NCI-H2171 (cell line): ENCODE measurements around the gene CEP112.
A peak's percentile ranks its signal among the peaks of the same experiment; 100 is the strongest.

Experiments
- DNase-seq: peaks from one replicate; lab custom pipeline; 2025; lab: John Stamatoyannopoulos, UW

CEP112 gene

DNA sequence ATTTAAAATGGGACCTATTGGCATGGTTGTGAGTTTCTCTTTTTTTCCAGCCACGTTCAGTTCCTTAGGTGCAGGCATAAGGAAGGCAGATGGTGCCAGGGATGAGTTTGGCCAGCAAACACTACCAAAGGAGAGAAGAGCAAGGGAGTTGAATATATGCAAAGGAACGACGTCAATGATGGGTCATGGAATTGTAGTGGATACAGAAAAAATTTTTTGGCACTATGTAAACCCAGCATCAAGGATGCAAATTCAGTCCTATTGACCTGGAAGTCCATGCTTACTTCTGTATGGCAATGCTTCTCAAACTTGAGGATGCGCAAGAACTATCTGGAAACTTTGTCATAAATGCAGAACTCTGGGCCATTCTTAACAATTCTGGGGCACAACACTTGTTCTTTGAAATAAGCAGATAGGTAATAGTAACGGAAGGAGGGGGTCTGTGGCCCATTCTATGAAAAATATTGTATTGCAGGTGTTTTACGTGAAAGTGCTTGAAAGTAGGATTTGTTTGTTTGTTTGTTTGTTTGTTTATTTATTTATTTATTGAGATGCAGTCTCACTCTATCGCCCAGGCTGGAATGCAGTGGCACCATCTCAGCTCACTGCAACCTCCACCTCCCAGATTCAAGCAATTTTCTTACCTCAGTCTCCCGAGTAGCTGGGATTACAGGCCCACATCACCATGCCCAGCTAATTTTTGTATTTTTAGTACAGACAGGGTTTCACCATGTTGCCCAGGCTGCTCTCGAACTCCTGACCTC lies 19.3 kb upstream of the CEP112 start:
- DNase-seq = no peak

DNA sequence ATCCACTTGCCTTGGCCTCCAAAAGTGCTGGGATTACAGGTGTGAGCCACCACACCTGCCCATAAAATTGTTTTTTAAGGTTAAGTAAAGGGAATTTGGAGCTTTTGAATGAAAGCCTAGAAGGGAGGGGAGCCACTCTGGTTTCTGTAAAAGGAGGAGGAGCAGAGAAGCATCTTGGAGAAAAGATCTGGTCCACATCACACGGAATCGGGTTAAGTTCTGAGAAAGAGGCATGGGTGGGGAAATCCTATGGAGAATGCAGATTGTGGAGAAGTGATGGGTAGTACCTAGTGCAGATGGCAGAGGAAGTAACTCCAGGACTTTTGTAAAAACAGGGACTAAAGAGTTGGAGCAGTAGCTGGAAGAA lies 18.3 kb upstream of the CEP112 start:
- DNase-seq = no peak

DNA sequence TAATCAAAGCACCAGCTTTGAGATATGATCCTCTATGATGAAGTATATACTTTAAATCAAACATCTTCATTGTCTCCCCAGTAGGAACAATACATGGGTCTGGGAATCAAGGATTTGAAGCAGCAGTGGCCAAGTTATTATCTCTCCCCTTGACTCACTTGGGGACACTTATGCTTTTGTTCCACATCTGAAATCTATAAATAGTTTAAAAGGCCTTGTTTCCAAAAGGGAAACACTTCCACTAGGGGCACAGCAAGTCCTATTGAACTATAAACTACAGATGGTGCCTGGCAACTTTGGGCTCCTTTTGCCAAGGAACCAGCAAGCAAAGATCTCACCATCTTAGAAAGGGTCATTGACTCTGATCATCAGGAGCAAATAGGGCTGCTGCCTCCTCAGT lies 16.0 kb upstream of the CEP112 start:
- DNase-seq = no peak

DNA sequence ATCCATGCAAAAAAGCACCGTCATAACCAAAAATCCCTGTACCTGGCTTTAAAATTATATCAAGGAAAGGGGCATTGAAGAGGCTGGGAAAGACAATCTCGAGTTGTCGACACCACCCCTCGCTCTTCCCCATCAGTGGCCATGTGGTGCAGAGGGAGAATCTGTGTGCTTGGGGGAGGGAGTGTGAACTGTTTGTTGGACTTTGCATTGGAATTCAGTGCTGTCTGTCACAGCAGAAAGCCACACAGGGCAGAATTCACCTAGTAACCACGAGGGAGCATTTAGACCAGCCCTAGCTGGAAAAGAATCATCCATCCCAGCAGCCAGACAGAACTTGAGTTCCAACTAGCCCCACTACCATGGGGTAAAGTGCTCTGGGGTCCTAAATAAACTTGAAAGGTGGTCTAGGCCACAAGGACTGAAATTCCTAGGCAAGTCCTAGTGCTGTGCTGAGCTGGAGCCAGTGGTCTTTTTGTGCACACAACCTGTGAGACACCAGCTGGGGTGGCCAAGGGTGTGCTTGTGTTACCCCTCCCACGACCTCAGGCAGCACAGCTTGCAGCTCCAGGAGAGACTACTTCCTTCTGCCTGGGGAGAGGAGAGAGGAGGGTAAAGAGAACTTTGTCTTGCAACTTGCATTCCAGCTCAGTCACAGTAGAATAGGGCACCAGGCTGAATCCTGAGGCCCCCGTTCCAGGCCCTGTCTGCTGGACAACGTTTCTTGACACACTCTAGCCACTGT lies 11.5 kb upstream of the CEP112 start:
- no peak for DNase-seq

DNA sequence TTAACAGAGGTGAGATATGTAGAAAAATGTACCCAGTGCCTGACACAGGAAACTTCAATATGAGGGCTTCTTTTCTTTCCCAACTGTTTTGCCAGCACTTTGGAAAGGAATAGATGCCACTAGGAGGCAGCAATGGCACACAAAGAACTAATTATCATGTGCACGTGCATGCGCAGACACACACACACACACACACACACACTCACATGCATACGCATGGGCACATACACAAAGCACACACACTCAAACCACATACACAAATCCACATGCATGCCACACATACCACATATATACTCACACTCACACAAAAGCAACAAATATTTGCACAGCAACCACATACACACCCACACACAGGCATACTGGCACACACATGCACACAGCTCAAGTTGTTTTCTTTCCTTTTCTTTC lies 8.8 kb upstream of the CEP112 start:
- DNase-seq = no peak

DNA sequence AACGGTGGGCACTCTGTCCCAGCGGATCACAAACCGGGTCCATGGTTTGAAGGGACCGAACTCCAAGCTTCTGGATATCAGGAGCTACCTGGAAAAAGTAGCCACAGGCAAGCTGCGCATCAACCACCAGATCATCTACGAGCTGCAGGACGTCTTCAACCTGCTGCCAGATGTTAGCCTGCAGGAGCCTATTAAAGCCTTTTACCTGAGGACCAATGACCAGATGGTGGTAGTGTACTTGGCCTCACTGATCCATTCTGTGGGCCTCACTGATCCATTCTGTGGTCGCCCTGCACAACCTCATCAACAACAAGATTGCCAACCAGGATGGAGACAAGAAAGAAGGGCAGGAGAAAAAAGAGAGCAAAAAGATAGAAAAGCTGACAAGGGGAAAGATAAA lies 6.3 kb upstream of the CEP112 start:
- no peak for DNase-seq

DNA sequence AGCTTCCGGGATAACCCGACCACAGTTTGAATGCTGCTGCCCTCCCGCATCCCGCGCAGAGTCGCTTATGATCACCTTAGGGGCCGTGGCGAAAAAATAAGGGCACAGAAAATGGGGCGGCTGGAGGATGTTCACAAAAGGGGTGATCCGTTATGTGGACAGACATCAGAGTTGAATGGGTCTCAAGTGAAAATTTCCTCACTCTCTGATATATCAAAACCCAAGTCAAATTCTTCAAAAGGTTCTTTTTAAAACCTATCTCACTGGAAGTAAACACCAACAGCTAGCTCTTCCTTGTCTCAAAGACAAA lies 400 bp upstream of the CEP112 start:
- DNase-seq = no peak

DNA sequence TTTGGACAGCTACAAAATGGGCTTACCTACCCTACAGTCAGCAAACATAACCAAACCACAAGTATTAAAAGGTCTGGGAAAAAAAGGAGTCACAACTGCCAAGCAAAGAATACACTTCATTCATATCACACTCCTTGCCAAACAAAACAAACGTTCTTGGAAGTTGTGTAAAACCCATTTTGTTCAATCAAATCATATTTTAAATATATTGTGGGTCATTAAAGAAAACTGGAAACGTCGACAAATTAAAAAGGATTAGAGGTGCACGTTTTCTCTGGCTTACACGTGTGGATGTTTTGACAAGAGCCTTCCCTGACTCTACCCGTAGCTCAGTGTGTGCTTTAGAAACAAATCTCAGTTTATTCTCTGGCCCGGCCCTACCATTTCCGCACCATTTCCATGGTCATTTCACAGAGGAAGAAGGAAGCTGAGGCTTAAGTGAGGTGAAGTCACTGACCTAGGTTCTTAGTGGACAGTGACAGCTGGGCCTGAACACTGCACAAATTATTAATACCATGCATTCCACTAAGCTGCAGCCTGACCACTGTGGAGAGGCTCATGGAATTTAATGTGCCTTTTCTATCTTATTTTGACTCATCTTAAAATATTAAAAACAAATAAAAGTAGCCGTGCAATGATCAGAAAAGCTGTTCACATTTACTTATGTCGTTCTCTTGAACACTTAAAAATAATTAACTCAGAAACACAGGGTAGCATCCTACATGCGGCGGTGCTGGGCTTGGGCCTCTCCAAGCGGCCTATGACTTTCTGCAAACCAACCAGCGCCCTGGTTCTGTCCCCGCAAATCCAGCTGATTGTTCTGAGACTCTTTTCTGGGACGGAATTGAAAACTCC lies 968 bp downstream of the CEP112 start:
- no peak for DNase-seq

DNA sequence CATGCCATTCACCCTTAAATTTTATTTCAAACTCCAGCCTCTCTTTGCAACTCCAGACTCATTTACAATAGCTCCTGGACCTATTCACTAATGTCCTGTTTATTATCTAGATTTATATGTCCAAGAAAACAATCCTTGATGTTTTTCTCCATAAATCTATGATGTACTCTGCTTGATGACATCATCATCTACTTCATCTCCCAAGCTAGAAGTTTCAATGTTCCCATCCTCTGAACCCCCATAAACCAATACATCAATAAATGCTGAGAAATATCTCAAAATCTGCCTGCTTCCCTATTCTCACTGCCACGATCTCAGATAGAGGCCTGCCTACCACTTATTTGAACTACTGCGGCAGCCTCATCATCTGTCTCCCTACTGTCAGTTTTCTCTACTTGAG lies 4.2 kb downstream of the CEP112 start:
- DNase-seq = no peak

DNA sequence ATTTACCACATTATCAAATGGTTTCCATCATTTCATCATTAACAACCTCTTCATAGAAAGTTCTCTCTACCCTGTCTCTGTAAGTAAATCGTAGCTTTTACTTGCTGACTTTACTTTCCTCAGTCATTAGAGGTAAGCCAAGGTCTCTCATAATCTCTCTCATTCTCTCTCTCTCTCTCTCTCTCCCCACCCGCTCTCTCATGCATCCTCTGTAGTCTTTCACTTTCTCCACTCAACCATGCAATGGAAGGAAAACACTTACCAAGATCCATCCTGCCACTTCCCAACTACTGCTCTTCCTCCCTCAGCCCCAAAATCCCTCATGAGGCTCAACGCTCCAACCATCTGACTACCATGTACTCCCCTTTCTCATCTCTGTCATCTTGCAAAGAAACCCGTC lies 6.1 kb downstream of the CEP112 start:
- no peak for DNase-seq

DNA sequence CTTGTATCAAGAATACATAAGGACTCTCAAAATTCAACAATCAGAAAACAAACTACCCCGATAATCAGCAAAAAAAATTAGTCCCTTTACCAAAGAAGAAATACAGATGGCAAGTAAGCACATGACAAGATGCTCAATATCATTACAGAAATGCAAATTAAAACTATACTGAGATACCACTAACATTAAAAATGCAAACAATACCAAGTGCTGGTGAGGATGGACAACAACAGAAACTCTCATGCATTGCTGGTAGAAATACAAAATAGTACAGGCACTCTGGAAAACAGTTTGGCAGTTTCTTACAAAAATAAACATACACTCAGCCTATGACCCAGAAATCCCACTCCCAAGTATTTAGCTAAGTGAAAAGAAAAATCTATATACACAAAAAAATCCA lies 7.5 kb downstream of the CEP112 start:
- DNase-seq = no peak

DNA sequence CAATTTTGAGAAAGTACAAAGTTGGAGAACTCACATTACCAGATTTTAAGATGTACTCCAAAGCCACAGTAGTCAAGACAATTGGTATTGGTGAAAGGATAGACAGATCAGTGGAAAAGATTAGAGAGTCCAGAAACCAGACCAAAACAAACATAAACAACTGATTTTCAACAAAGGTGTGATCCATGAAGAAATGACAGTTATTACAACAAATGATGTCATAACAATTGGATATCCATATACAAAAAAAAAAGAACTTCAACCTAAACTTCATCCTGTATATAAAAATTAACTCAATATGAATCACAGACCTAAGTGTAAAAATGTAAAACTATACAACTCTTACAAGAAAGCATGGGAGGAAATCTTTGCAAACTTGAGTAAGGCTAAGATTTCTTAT lies 8.4 kb downstream of the CEP112 start:
- no peak for DNase-seq

DNA sequence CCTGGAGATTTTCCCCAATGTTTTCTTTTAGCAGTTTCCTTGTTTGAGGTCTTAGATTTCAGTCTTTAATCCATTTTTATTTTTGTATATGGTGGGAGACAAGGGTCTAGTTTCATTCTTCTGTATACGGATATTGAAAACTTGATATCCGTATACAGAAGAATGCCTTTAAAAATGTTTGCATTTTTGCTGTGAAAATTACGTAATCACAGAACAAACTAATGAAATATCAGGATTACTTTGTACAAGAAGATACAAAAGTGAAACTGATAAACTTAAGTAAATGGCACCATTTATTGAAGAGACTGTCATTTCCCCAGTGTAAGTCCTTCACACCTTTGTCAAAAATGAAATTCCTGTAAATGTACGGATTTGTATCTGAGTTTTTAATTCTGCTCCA lies 13.3 kb downstream of the CEP112 start:
- DNase-seq = no peak

DNA sequence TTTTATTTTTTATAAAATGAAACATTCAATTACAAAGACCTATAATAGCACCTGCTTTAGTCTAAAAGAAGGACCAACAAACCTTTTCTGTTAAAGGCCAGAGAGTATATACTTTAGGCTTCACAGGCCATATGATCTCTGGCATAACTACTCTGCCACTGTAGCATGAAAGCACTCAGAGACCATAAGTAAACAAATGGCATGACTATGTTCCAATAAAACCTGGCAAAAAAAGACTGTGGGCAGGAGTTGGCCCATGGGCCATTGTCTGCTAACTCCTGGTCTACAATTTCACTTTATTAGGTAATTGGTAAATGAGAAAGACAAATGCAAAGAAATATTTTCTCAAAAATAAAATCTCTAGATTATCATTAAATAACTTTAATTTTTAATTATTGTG lies 14.9 kb downstream of the CEP112 start:
- DNase-seq = no peak

DNA sequence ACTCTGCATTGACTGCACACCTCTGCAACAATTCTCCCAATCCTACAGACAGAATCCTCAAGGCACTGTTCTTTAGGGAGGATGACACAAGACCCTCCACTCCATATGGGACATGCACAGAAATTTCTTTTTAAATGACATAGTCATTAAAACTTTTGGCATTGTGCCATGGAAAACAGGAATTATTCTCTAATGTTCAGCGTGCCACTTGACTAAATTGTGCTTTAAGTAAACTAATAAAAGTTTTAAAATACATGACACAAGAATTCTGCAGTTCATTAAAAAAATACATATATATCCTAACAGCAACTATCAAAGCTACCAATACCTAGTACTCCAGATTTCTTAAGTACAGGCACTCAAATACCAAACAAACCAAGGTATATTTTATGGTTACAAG lies 16.0 kb downstream of the CEP112 start:
- DNase-seq = no peak

DNA sequence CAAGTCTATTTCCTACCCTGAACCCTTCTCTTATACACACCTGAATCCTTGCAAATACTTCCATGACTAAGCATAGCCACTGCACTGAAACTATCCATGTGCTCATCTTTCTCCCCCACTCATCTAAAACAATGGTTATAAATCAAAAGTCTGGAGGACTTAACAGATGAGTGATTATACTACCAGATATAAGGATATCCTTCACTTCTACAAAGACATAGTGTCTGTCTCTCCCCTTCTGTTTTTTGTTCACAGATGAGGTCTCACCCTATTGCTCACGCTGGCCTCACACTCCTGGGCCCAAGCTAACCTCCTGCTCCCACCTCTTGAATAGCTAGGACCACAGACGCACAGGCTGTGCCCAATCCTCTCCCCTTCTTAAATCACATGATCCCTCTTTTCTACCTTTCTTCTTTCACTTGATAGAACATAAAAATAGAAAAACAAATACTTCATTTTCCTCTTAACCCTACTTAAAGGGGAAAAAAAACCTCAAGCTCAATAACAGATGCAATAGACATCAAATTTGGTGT lies 19.2 kb downstream of the CEP112 start:
- DNase-seq = no peak

DNA sequence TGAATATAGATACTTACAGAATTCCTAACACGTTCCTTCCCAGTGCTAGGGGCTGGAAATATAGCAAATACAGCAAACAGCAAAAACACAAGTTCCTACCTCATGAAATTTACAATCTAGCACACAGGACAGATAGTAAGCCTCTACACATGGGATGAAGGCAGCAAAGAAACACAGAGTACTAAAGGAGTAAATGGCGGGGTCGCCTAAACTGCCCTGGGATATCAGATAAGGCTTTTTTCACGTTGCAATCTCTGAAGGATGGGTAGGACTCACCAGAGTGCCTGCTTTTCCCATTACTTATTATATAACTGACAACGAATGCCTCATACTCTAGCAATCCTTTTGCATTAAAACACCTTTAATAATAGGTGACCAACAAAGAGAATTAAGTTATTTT lies 19.8 kb downstream of the CEP112 start:
- DNase-seq = no peak

DNA sequence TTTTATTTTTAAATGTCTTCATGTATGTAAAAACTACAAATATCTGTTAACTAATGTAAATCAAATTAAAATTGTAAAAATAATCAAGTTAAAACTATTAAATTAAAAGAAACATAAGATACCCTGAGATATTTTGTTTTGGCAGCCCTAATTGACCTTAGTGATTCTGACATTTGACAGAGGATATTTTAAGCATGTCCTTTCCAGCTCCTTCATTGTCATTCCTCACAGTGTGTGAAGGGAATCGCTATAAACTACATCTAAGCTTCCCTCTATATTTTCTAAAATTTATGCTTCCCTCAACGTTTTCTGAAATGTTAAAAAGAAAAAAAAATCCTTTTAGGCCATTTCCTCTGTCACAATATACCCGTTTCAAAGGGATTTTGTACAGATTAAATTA lies 20.2 kb downstream of the CEP112 start:
- no peak for DNase-seq

DNA sequence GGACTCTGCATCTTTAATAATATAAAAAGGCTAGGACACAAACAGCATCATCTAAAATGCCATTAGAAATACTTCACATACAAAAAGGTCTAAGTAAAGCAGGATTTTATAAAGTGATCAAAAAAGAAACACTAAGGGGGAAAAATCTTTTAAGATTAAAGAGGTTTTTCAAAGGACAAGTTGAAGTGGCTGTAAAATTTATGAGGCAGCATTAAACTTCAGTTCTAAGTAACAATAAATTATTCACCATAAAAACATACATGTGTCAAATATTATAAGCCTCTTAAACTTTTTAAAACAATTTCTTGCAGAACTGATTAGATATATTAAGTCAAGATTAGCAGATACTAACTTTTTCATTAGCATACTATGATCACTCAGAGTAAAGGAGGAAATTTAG lies 20.8 kb downstream of the CEP112 start:
- no peak for DNase-seq

DNA sequence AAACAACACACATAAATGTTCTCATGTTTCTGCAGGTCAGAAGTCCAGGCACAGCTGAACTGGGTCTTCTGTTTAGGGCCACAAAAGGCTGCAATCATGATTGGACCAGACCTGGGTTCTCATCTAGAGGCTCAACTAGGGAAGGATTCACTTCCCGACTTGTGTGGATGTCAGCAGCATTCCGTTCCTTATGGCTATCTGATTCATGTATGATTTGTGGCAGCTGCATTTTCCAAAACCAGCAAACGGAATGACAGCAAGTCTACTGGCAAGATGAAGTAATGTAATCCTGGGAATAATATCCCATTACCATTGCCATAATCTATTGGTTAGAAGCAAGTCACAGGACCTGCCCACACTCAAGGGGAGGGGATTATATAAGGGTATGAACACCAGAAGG lies 22.1 kb downstream of the CEP112 start:
- no peak for DNase-seq

DNA sequence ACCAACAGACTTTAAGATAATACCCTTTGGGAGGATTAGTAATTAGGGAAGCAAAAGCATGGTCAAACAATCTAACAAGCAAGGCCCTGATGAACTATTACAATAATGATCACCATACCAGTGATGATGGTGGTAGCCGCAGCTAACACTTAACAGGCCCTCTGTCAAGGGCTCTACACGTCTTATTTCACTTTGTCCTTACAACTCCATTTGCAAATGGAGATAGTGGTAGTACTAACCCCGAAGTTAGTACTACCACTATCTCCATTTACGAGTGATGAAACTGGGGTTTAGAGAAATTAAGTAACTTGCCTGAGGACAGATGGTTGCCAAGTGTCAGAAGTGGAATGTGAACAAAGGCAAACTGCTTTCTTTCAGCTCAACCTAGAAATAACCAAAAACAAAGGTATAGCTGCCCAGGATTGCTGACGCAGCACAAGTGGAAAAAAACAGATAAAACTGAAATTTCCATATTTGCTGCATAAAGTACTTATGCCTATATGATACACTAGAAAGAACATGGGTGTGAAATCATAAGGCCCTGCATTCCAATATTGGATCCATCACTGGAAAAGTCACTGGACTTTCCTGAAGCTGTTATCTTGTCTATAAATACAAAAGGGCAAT lies 24.6 kb downstream of the CEP112 start:
- no peak for DNase-seq

DNA sequence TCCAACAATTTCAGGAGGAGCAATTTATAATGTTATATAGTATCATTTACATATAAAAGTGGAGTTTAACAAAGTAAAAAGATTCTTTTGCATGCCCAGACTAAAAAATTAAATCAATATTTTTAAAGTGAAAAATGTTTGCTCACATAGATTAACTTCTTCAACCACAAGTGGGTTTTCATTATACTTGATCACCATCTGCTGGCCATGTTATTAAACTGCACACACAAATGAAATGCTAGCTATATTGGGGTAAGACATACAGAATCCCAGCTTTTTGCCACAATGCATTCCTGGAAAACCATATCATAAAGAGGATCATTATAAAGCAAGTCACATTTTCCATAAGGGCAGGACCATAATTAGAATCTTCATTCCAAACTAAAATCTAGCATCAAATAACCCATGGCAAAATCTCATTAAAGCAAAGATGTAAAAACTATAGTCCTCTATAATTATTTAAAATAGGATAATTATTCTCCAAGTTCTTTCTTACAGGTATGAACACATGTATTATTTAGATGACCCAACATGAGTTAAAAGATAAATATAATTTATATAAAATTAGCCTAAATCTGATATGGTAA lies 26.3 kb downstream of the CEP112 start:
- peak; percentile 14 for DNase-seq
